Measurements from ENCODE around the gene CDH11.

- TF ChIP-seq CTCF (IDR thresholded peaks at IDR 0.05 in 4 of 5, conservative IDR thresholded peaks at IDR 0.05 in 1 of 5) (no peak), POLR2A (IDR thresholded peaks at IDR 0.05) (no peak)
Observed at GRCh38 chr16:65057184-65057583, 64.7 kb downstream of the CDH11 start.

Data from gastrocnemius medialis (tissue), 4 donors.